NCI-H187 treated with DMSO at 0.1 percent for 48 hours (cell line): ENCODE measurements around the gene GLT8D2.
A peak's percentile ranks its signal among the peaks of the same experiment; 100 is the strongest.

Experiments
- DNase-seq: peaks from one replicate; lab custom pipeline; 2025; lab: John Stamatoyannopoulos, UW

Gene GLT8D2

GRCh38 chr12:104049903-104050356 is at the start of gene GLT8D2:
Gene GLT8D2, minus strand, starts transcription at chr12:104050187. Its CDS starts 30,539 bp downstream, at chr12:104019648.
- DNase-seq = no peak

- no peak for DNase-seq
Observed at GRCh38 chr12:104097954-104098353, 48.0 kb upstream of the GLT8D2 start.

GRCh38 chr12:104095289-104095688 is 45.3 kb upstream of the GLT8D2 start:
- no peak for DNase-seq

GRCh38 chr12:104094284-104094683 is 44.3 kb upstream of the GLT8D2 start:
- DNase-seq = no peak

- no peak for DNase-seq
Observed at GRCh38 chr12:104091136-104091535, 41.1 kb upstream of the GLT8D2 start.

GRCh38 chr12:104090685-104091084 is 40.7 kb upstream of the GLT8D2 start:
- no peak for DNase-seq

GRCh38 chr12:104083769-104084475 is 33.9 kb upstream of the GLT8D2 start:
- no peak for DNase-seq

GRCh38 chr12:104080764-104081163 is 30.8 kb upstream of the GLT8D2 start:
- DNase-seq = no peak

GRCh38 chr12:104079024-104079423 is 29.0 kb upstream of the GLT8D2 start:
- no peak for DNase-seq

GRCh38 chr12:104073699-104074098 is 23.7 kb upstream of the GLT8D2 start:
- DNase-seq = no peak

- no peak for DNase-seq
Observed at GRCh38 chr12:104072099-104072498, 22.1 kb upstream of the GLT8D2 start.

- no peak for DNase-seq
Observed at GRCh38 chr12:104064842-104065427, 14.9 kb upstream of the GLT8D2 start.

- peak; percentile 40 for DNase-seq
Observed at GRCh38 chr12:104064031-104064841, 14.2 kb upstream of the GLT8D2 start, which contains the start of gene HCFC2. Gene HCFC2, plus strand, starts transcription at chr12:104064531. Its CDS starts 30 bp downstream, at chr12:104064561.

- DNase-seq = no peak
Observed at GRCh38 chr12:104063712-104064030, 13.7 kb upstream of the GLT8D2 start.

GRCh38 chr12:104060791-104061190 is 10.8 kb upstream of the GLT8D2 start:
- DNase-seq = no peak

GRCh38 chr12:104059963-104060362 is 10.0 kb upstream of the GLT8D2 start:
- no peak for DNase-seq

- no peak for DNase-seq
Observed at GRCh38 chr12:104058802-104059201, 8.8 kb upstream of the GLT8D2 start.

GRCh38 chr12:104057771-104058197 is 7.8 kb upstream of the GLT8D2 start:
- DNase-seq = no peak

GRCh38 chr12:104056419-104056972 is 6.5 kb upstream of the GLT8D2 start:
- DNase-seq = no peak

- DNase-seq = no peak
Observed at GRCh38 chr12:104055686-104056388, 5.8 kb upstream of the GLT8D2 start.

- no peak for DNase-seq
Observed at GRCh38 chr12:104054681-104055346, 4.8 kb upstream of the GLT8D2 start.
